Panc1 (cell line): ENCODE measurements around the gene CYCS. TPM values are rescaled to one million over a fixed set of nuclear protein-coding genes. Genes with fewer than 3 reads are reported as not detected.

Experiments used
- ATAC-seq: fragments of 200-7000 bp; cut with Tn5 transposase; 2 replicates; pipeline ENCODE4 v1.9.1; 2020; ENCODE audit warnings: mild to moderate bottlenecking, moderate library complexity
- BruUV-seq: library from RNA; stranded (reverse); fragments of 400-500 nt; replicated peaks from 2 replicates; lab custom pipeline; 2021; lab: Mats Ljungman, UMichigan
- CTCF ChIA-PET: fragments of 300-600 bp; sonication (Branson Sonifier 250); formaldehyde crosslinking; loops from one replicate; lab custom pipeline; 2022; ENCODE audit warnings: antibody characterized with exemption; lab: Charles Lee
- POLR2A ChIA-PET: fragments of 300-600 bp; sonication (Branson Sonifier 250); formaldehyde crosslinking; loops from one replicate; lab custom pipeline; 2022; ENCODE audit warnings: antibody characterized with exemption; lab: Charles Lee
- DNase-seq: peaks from one replicate; pipeline ENCODE4 v3.0.0-alpha.2; 2010; ENCODE audit warnings: low read depth, low spot score
- H3K27ac ChIP-seq: 2 replicates; pipeline ENCODE4 v1.5.1; 2011; ENCODE audit warnings: mild to moderate bottlenecking, low read length, inconsistent platforms
- H3K27me3 ChIP-seq: fragments of 200-500 bp; sonication (Bioruptor generic); 2 replicates; pipeline ENCODE4 v1.6.0; 2014; ENCODE audit warnings: low read length, inconsistent platforms; ENCODE audit not compliant: control insufficient read depth, insufficient read depth
- H3K36me3 ChIP-seq: fragments of 200-500 bp; sonication (Bioruptor generic); 2 replicates; pipeline ENCODE4 v1.5.1; 2014; ENCODE audit warnings: inconsistent platforms, mild to moderate bottlenecking, low read length, moderate library complexity; ENCODE audit not compliant: control insufficient read depth, insufficient read depth
- H3K4me1 ChIP-seq: 2 replicates; pipeline ENCODE4 v1.5.1; 2011; ENCODE audit warnings: inconsistent platforms, mild to moderate bottlenecking, low read length, moderate library complexity; ENCODE audit not compliant: control insufficient read depth, insufficient read depth
- H3K4me3 ChIP-seq, 2 experiments: 2 replicates each; pipeline ENCODE4 v1.5.1; 2011 to 2012; ENCODE audit warnings: low read depth in 2 of 2, low read length in 2 of 2, mild to moderate bottlenecking in 2 of 2, inconsistent platforms in 1 of 2, moderate library complexity in 1 of 2
- H3K9me3 ChIP-seq: fragments of 200-500 bp; sonication (Bioruptor generic); 2 replicates; pipeline ENCODE4 v1.5.1; 2014; ENCODE audit warnings: low read depth, mild to moderate bottlenecking, inconsistent platforms, low read length, moderate library complexity; ENCODE audit not compliant: control insufficient read depth, insufficient read depth
- CTCF ChIP-seq: fragments of 450-650 bp; IDR thresholded peaks from 2 replicates; pipeline ENCODE4 v1.5.1; 2017; ENCODE audit warnings: mild to moderate bottlenecking
- POLR2AphosphoS5 ChIP-seq: IDR thresholded peaks from 2 replicates; pipeline ENCODE4 v1.6.1; 2012; ENCODE audit warnings: mild to moderate bottlenecking, low read depth, low read length, moderate library complexity
- REST ChIP-seq, 2 experiments: IDR thresholded peaks; 2 replicates each; pipeline ENCODE4 v1.6.1; 2011 to 2012; ENCODE audit warnings: low read depth in 2 of 2, control low read depth in 1 of 2, low read length in 1 of 2, mild to moderate bottlenecking in 1 of 2, moderate library complexity in 1 of 2; ENCODE audit not compliant: insufficient read depth in 1 of 2
- SIN3A ChIP-seq: IDR thresholded peaks from 2 replicates; pipeline ENCODE4 v1.6.1; 2012; ENCODE audit warnings: low read depth, mild to moderate bottlenecking, low read length, moderate library complexity, borderline replicate concordance; ENCODE audit not compliant: insufficient read depth
- TCF7L2 ChIP-seq: IDR thresholded peaks from 2 replicates; pipeline ENCODE4 v1.6.1; 2011; ENCODE audit warnings: mild to moderate bottlenecking, low read depth, low read length, inconsistent platforms
- in situ Hi-C: cut with HindIII; loops from 2 replicates; pipeline ENCODE4 v1.10.0; 2016; ENCODE audit warnings: low sequenced_read_pairs, low pct_unique_long_range_greater_than_20kb
- intact Hi-C: fragments of 100-400 bp; cut with micrococcal nuclease; formaldehyde crosslinking; loops from one replicate; pipeline ENCODE4 v1.10.0; 2022; ENCODE audit not compliant: unreplicated experiment
- total RNA-seq: library from RNA; stranded (reverse); gene quantifications from one replicate; pipeline ENCODE4 v1.2.1, GENCODE V29; 2021; ENCODE audit not compliant: unreplicated experiment

Gene CYCS
- total RNA-seq, 1 experiment from 2014 or later = 245 TPM

- CTCF ChIA-PET = no interaction called here
- no peaks in the 10 kb centered on the region for H3K4me1 ChIP-seq
- no peaks in the 10 kb centered on the region for H3K9me3 ChIP-seq
- intact Hi-C loops (no loop called here), in situ Hi-C loops (no loop called here)
- no peak overlapping the region for H3K4me3 ChIP-seq
- no peak overlapping the region for H3K27ac ChIP-seq
- 0 out of 2 replicates have a peak, but pooled peaks cover 2% of the 10 kb centered on the region for H3K27me3 ChIP-seq
- H3K36me3 ChIP-seq = no peaks in the 10 kb centered on the region
- TF ChIP-seq REST (IDR thresholded peaks at IDR 0.05; ENCODE audit: insufficient read depth in 1 of 2, low read depth in 2 of 2, low read length in 1 of 2) = no peak
- TF ChIP-seq POLR2AphosphoS5 = no peak
- no peak for TF ChIP-seq CTCF
- TF ChIP-seq TCF7L2 = no peak
- no peak for TF ChIP-seq SIN3A
- no peak for DNase-seq
- POLR2A ChIA-PET = no interaction called here
- no TSS peak for BruUV-seq
- no peak for ATAC-seq
Observed at GRCh38 chr7:25103773-25104172, 21.3 kb downstream of the CYCS start.

- H3K4me1 ChIP-seq = no peaks in the 10 kb centered on the region
- no peak overlapping the region for H3K4me3 ChIP-seq
- intact Hi-C loops (no loop called here), in situ Hi-C loops (no loop called here)
- TF ChIP-seq REST (IDR thresholded peaks at IDR 0.05; ENCODE audit: insufficient read depth in 1 of 2, low read depth in 2 of 2, low read length in 1 of 2) (no peak), SIN3A (no peak), TCF7L2 (no peak), CTCF (no peak), POLR2AphosphoS5 (no peak)
- H3K27me3 ChIP-seq = 0 out of 2 replicates have a peak, but pooled peaks cover 2% of the 10 kb centered on the region
- H3K9me3 ChIP-seq = no peaks in the 10 kb centered on the region
- ChIA-PET POLR2A (no interaction called here), CTCF (no interaction called here)
- BruUV-seq = no TSS peak
- DNase-seq (no peak), ATAC-seq (no peak)
- no peaks in the 10 kb centered on the region for H3K36me3 ChIP-seq
- H3K27ac ChIP-seq = no peak overlapping the region
Observed at GRCh38 chr7:25101817-25102216, 23.2 kb downstream of the CYCS start.
